ENCODE measurements around the gene CHD6. TPM values are rescaled to one million over a fixed set of nuclear protein-coding genes. Genes with fewer than 3 reads are reported as not detected.

The CHD6 gene
- total RNA-seq, 1 experiment from 2014 or later = 80.5 TPM

GRCh38 chr20:41358230-41358629 is 259.9 kb downstream of the CHD6 start:
- Mint-ChIP-seq H3K27me3 (ENCODE audit: insufficient read depth, unreplicated experiment) (no peaks in the 10 kb centered on the region), H3K4me3 (ENCODE audit: unreplicated experiment) (no peak overlapping the region), H3K27ac (ENCODE audit: unreplicated experiment) (no peak overlapping the region), H3K4me1 (ENCODE audit: low read depth, unreplicated experiment) (no peaks in the 10 kb centered on the region), H3K36me3 (ENCODE audit: insufficient read depth, unreplicated experiment) (no peaks in the 10 kb centered on the region), H3K9me3 (ENCODE audit: unreplicated experiment) (no peaks in the 10 kb centered on the region)
- H3K9me3 ChIP-seq = no peaks in the 10 kb centered on the region
- peaks cover 1% of the 10 kb centered on the region for H3K36me3 ChIP-seq (ENCODE audit: control insufficient read depth, insufficient read depth, low read length)
- BruUV-seq (replicated peaks) = no TSS peak
- H3K27me3 ChIP-seq (replicated peaks; ENCODE audit: control insufficient read depth, insufficient read depth, low read length) = no peaks in the 10 kb centered on the region
- intact Hi-C loops (cut with micrococcal nuclease; ENCODE audit: unreplicated experiment) = no loop called here
- CTCF ChIA-PET = interaction anchor here (0.6 to 3.5 kb wide), 6 partner anchors 14 to 223 kb away, joined by 3 to 36 read pairs (median 3); partner anchors contain the start of gene LPIN3
- POLR2A ChIA-PET = no interaction called here
- TF ChIP-seq, protein P1, sequence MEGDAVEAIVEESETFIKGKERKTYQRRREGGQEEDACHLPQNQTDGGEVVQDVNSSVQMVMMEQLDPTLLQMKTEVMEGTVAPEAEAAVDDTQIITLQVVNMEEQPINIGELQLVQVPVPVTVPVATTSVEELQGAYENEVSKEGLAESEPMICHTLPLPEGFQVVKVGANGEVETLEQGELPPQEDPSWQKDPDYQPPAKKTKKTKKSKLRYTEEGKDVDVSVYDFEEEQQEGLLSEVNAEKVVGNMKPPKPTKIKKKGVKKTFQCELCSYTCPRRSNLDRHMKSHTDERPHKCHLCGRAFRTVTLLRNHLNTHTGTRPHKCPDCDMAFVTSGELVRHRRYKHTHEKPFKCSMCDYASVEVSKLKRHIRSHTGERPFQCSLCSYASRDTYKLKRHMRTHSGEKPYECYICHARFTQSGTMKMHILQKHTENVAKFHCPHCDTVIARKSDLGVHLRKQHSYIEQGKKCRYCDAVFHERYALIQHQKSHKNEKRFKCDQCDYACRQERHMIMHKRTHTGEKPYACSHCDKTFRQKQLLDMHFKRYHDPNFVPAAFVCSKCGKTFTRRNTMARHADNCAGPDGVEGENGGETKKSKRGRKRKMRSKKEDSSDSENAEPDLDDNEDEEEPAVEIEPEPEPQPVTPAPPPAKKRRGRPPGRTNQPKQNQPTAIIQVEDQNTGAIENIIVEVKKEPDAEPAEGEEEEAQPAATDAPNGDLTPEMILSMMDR (IDR thresholded peaks at IDR 0.05; ENCODE audit: insufficient read depth in 1 of 2, low read depth in 1 of 2, low read length in 1 of 2, severe bottlenecking in 1 of 2, unreplicated experiment in 1 of 2) = no peak
- no peaks in the 10 kb centered on the region for H3K4me1 ChIP-seq
- no peak overlapping the region for H3K4me3 ChIP-seq (ENCODE audit: low read depth, low read length)
- no peak for DNase-seq

GRCh38 chr20:41357424-41358163 is 260.6 kb downstream of the CHD6 start:
- Histone ChIP-seq H3K36me3 (ENCODE audit: control insufficient read depth, insufficient read depth, low read length) (peaks cover 1% of the 10 kb centered on the region), H3K4me1 (no peaks in the 10 kb centered on the region), H3K4me3 (ENCODE audit: low read depth, low read length) (no peak overlapping the region), H3K9me3 (no peaks in the 10 kb centered on the region), H3K27me3 (replicated peaks; ENCODE audit: control insufficient read depth, insufficient read depth, low read length) (no peaks in the 10 kb centered on the region)
- TF ChIP-seq, protein P1 (IDR thresholded peaks at IDR 0.05; ENCODE audit: insufficient read depth in 1 of 2, low read depth in 1 of 2, low read length in 1 of 2, severe bottlenecking in 1 of 2, unreplicated experiment in 1 of 2) = peak; percentile 29 to 39
- POLR2A ChIA-PET = no interaction called here
- Mint-ChIP-seq H3K27ac (ENCODE audit: unreplicated experiment) (no peak overlapping the region), H3K4me3 (ENCODE audit: unreplicated experiment) (no peak overlapping the region), H3K4me1 (ENCODE audit: low read depth, unreplicated experiment) (no peaks in the 10 kb centered on the region), H3K36me3 (ENCODE audit: insufficient read depth, unreplicated experiment) (no peaks in the 10 kb centered on the region), H3K27me3 (ENCODE audit: insufficient read depth, unreplicated experiment) (no peaks in the 10 kb centered on the region), H3K9me3 (ENCODE audit: unreplicated experiment) (no peaks in the 10 kb centered on the region)
- DNase-seq = no peak
- CTCF ChIA-PET = interaction anchor here (0.6 to 3.5 kb wide), 4 partner anchors 14 to 223 kb away, joined by 3 to 36 read pairs (median 3); partner anchors contain the start of gene LPIN3
- intact Hi-C loops (cut with micrococcal nuclease; ENCODE audit: unreplicated experiment) = loop anchor here (2.0 kb wide), 1 partner anchor 15 kb away; no protein-coding TSS in a partner anchor
- BruUV-seq (replicated peaks) = no TSS peak

DNA sequence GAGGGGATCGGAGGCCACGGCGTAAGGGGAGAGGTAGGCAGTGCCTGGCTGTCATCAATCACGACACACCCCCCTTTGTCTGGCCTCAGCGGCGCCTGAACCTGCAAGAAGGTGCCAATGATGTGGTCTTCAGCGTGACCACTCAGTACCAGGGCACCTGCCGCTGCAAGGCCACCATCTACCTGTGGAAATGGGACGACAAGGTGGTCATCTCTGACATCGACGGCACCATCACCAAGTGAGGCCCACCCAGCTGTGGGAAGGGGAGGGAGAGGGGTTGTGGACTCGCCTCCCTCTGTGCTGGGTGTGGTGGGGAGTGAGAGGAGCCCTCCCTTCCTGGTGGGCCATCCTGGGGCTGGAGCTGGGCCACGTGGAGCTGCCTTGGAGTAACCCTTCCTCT is 261.2 kb downstream of the CHD6 start:
- Mint-ChIP-seq H3K9me3 (ENCODE audit: unreplicated experiment) (no peaks in the 10 kb centered on the region), H3K4me3 (ENCODE audit: unreplicated experiment) (no peak overlapping the region), H3K36me3 (ENCODE audit: insufficient read depth, unreplicated experiment) (no peaks in the 10 kb centered on the region), H3K4me1 (ENCODE audit: low read depth, unreplicated experiment) (no peaks in the 10 kb centered on the region), H3K27ac (ENCODE audit: unreplicated experiment) (no peak overlapping the region), H3K27me3 (ENCODE audit: insufficient read depth, unreplicated experiment) (no peaks in the 10 kb centered on the region)
- intact Hi-C loops (cut with micrococcal nuclease; ENCODE audit: unreplicated experiment) = loop anchor here (2.0 kb wide), 1 partner anchor 14 kb away; no protein-coding TSS in a partner anchor
- TF ChIP-seq, protein P1 (IDR thresholded peaks at IDR 0.05; ENCODE audit: insufficient read depth in 1 of 2, low read depth in 1 of 2, low read length in 1 of 2, severe bottlenecking in 1 of 2, unreplicated experiment in 1 of 2) = no peak
- ChIA-PET CTCF (interaction anchor here (0.5 to 3.5 kb wide), 2 partner anchors 17 to 100 kb away, joined by 4 to 36 read pairs; partner anchors contain the start of gene LPIN3), POLR2A (no interaction called here)
- H3K36me3 ChIP-seq (ENCODE audit: control insufficient read depth, insufficient read depth, low read length) = peaks cover 1% of the 10 kb centered on the region
- H3K9me3 ChIP-seq = no peaks in the 10 kb centered on the region
- no peaks in the 10 kb centered on the region for H3K27me3 ChIP-seq (replicated peaks; ENCODE audit: control insufficient read depth, insufficient read depth, low read length)
- H3K4me1 ChIP-seq = no peaks in the 10 kb centered on the region
- no peak for DNase-seq
- no peak overlapping the region for H3K4me3 ChIP-seq (ENCODE audit: low read depth, low read length)
- no TSS peak for BruUV-seq (replicated peaks)
